HG02798 (cell line): ENCODE data around the gene PSKH1.
"Not testable (repeated sequence)": the region's sequence is repeated elsewhere in the genome, so short reads cannot be mapped to it uniquely, and the experiment has no call there.

Experiments used
- ATAC-seq: cut with Tn5 transposase; IDR thresholded peaks from one replicate; pipeline ENCODE4 v1.9.1; 2021; ENCODE audit warnings: mild to moderate bottlenecking; ENCODE audit not compliant: unreplicated experiment, poor library complexity

The PSKH1 gene

DNA sequence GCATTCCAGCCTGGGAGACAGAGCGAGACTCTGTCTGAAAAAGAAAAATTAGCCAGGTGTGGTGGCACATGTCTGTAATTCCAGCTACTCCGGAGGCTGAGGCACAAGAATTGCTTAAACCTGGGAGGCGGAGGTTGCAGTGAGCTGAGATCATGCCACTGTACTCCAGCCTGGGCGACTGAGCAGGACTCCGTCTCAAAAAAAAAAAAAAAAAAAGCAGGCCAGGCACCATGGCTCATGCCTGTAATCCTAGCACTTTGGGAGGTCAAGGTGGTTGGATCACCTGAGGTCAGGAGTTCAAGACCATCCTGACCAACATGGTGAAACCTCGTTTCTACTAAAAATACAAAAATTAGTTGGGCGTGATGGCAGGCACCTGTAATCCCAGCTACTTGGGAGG, 79.2 kb downstream of the PSKH1 start:
- ATAC-seq = not testable (repeated sequence)

DNA sequence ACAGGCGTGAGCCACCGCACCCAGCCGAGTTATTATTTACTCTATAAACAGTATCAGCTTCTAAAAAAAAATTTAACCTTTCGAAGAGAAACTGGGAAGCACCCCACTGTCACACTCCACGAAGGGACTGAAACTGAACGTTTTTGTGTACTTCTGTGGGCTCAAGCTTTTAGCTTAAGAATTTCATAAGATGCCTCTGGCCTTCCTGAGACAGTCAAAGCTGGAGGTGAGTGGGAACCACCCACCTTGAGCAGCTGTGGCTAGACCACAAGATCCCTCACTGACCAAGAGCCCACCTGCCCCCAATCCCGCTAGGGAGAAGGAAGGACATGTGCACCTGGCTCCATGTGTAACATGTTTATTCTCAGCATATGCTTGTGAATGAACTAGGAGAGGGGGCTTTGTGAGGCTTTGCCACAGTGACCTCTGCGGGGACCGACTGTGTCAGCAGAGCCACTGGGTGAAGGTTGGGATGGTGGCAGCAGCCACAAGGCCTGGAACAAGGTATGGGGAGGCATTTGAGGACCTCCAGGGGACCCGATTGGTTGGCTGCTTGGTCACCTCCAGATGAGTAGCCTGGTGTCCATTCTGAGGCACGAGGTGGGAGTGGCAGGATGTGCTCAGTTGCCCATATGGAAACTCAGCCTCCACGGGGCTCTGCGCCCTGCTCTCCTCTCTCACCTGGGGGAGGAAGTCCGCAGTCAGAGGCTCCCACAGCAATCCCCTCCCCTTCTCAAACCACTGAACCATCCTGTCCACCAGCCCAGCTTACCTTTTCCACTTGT, 82.5 kb downstream of the PSKH1 start:
- peak; percentile 46 for ATAC-seq

DNA sequence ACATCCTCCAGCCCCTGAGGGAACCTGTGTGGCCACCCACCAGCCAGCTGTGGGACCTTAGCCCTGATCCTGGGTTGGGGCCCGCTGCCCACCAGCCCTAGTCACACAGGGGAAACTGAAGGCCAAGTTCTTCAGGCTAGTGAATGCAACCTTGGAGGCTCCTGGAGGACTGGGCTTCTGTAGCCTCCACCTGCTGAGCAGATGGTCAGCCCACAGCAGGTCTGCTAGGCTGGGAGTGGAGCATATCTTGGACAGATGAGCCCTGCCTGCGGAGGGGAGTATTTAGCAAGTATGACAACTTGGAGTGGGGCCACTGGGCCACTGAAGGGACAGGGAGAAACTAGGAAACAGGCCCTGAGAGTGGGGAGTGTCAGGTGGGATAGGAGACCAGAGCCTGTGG, 83.2 kb downstream of the PSKH1 start:
- no peak for ATAC-seq

DNA sequence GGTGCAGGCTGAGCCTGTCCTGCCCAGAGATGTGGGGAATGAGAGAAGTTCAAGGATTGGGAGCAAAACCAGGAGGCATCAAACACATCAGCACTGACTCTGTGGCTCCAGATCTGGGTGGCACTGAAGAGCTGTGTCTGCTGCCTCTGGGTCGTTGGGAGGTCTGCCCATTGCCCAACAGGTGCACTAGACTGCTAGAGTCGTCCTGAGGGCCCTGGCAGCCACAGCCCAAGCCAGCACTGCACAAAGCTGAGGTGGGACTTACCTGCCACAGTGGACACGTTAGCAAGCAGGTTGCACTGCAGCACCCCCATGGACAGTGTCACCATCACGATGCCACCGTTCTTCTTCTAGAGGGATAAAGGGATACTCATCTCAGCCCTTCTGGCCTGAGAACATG, 84.0 kb downstream of the PSKH1 start:
- ATAC-seq = no peak

DNA sequence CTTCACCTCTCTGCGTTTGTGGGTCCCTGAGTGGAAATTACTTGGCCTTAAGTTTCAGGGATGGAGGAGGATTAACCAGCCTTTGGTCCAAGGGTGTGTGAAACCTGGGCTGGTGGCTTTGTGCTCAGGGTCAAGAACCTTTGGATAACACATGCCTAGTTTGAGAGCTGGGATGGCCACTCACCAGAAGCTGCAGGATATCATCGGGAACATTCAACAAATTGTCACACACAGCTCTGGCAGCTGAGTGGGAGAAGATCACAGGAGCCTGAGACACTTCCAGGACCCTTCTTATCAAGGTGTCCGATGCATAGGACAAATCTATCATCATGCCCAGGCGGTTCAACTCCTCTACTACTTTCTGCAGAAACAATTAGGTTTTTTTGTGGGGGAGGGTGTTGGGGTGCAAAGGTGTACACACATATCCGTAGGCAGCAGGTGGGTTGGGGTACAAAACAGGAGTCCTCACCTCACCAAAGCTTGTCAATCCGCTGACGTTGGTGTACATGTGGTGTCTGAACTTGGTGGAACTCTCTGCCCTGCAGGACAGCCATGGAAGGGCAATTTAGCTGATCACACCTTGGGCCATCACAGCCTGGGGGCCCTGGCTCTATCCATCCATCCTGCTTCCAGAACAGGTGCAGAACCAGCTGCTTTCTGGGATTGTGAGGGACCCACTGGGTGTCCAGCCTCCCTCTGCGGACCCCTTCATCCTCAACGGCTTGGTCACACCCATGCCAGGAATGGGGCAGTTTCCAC, 84.6 kb downstream of the PSKH1 start:
- no peak for ATAC-seq
